Spinal cord (tissue), 10 donors: ENCODE measurements around the gene AP4E1. TPM values are rescaled to one million over a fixed set of nuclear protein-coding genes. Genes with fewer than 3 reads are reported as not detected.
"Not testable (repeated sequence)": the region's sequence is repeated elsewhere in the genome, so short reads cannot be mapped to it uniquely, and the experiment has no call there.

Source experiments
- DNase-seq, 6 donors: peaks; one replicate each; pipeline versions ENCODE4 v3.0.0 to v3.0.0-alpha.2; 2013 to 2015; ENCODE audit warnings: low spot score in 6 of 6, low read depth in 4 of 6
- H3K27ac ChIP-seq: one replicate; pipeline ENCODE4 v1.5.1; 2013; ENCODE audit warnings: low read depth, low read length, control low read depth
- H3K27me3 ChIP-seq: one replicate; pipeline ENCODE4 v1.6.1; 2013; ENCODE audit warnings: low read length; ENCODE audit not compliant: control insufficient read depth, insufficient read depth
- H3K36me3 ChIP-seq: one replicate; pipeline ENCODE4 v1.6.1; 2013; ENCODE audit warnings: low read length; ENCODE audit not compliant: control insufficient read depth, insufficient read depth
- H3K4me1 ChIP-seq: one replicate; pipeline ENCODE4 v1.6.1; 2013; ENCODE audit warnings: low read length; ENCODE audit not compliant: control insufficient read depth, insufficient read depth
- H3K4me3 ChIP-seq: one replicate; pipeline ENCODE4 v1.5.1; 2013; ENCODE audit warnings: low read depth, low read length, control low read depth
- H3K9me3 ChIP-seq: one replicate; pipeline ENCODE4 v1.6.1; 2013; ENCODE audit warnings: low read length; ENCODE audit not compliant: control insufficient read depth, insufficient read depth
- WGBS: methylation state at CpG from one replicate; pipeline ENCODE4 v1.1.5; 2013; ENCODE audit warnings: missing lambda C conversion rate; ENCODE audit not compliant: insufficient coverage; 5-methylcytosine and 5-hydroxymethylcytosine counted together
- long read RNA-seq, 4 donors: transcript quantifications; one replicate each; lab custom pipeline, GENCODE V29; 2026
- polyA plus RNA-seq, 2 donors: library from polyadenylated mRNA; unstranded; fragments of 120-200 nt; gene quantifications; one replicate each; pipeline ENCODE4 v1.2.1, GENCODE V29; 2013; ENCODE audit not compliant: insufficient read length in 2 of 2
- total RNA-seq, 2 donors: library from RNA; depleted of rRNA in 1 of 2; stranded (reverse); fragments of 120-200 nt in 1 of 2; fragments of >200 nt in 1 of 2; gene quantifications; one replicate each; pipeline versions ENCODE4 v1.2.3 to v1.2.4, GENCODE V29; 2013 to 2014
- donor health status: healthy.

The AP4E1 gene
- total RNA-seq (10 to 100 TPM in 1 of 2 donors, 1 to 10 TPM in 1; 7.1 to 16.8 TPM), polyA plus RNA-seq (1 to 10 TPM; 6.4 to 6.8 TPM)
- long read RNA-seq, donor 1: 0 reads
- long read RNA-seq, donor 2: 0 reads
- long read RNA-seq, donor 3: 0 reads
- long read RNA-seq, donor 4: 0 reads

DNA sequence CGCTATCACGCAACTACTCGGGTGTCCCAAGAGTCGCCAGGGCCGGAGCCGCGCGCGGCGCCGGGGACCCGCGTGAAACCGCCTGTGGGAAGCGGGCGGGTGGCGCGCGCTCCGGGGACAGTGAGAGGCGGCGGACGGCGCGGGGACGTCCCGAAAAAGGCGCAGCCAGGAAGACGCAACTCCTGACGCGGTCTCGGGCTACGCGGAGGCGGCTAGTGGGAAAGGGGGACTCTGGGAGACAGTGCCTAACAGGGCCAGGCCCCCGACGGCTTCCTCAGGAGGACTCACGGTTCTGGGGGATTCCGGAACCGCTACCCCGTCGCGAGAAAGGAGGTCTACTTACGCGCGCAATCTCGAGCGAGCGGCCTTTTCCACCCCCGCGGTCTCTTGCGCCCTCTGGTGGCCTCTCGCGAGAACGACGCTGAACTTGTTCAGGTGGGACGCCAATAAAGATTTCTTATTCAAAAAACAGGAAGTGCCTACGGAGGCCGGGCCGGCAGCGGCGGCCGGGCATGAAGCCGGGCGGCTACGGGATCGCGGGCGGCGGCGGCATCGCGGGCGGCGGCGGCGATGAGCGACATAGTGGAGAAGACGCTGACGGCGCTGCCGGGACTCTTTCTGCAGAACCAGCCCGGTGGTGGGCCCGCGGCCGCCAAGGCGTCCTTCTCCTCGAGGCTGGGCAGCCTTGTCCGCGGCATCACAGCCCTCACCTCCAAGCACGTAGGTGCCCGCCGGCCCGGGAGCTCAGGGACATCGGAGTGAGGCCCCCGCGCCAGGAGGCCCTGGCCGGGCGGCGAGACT lies at the start of gene AP4E1:
TSS of gene AP4E1 (plus strand) at position 475 of the 801 bp plus-strand sequence. CDS start at position 571, 96 bp downstream.
- peak within 1 kb of the TSS; percentile 93 for H3K27ac ChIP-seq
- peak; percentile 88 to 98 (median 92) for DNase-seq
- H3K27me3 ChIP-seq: no peaks in the 10 kb centered on the region
- H3K36me3 ChIP-seq: peaks cover 19% of the 10 kb centered on the region
- H3K4me1 ChIP-seq: peaks cover 9% of the 10 kb centered on the region
- WGBS: under 1% methylated on average over 100 of the region's 100 CpGs
- no peaks in the 10 kb centered on the region for H3K9me3 ChIP-seq
- peak within 1 kb of the TSS; percentile 89 for H3K4me3 ChIP-seq

DNA sequence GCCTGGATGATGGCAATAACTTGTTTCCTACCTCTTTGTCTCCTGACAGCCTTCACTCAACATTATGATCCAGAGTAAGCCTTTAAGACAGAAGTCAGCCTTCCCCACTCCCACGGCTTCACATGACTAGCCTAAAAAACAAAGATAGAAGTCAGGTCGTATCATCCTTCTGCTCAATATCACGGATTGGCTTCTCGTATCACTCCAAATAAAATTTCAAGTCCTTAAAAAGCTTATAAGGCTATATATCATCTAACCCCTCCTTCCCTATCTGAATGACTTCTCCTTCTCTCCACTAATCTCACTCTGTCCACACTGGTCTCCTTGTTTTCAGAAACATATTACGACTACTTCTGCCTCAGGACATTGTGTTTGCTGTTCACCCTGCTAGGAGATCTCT lies 47.7 kb upstream of the AP4E1 start:
- H3K4me3 ChIP-seq: no peak overlapping the region
- H3K27ac ChIP-seq: no peak overlapping the region
- 92% methylated on average over 5 of the region's 5 CpGs for WGBS
- no peak for DNase-seq
- no peaks in the 10 kb centered on the region for H3K36me3 ChIP-seq
- no peaks in the 10 kb centered on the region for H3K4me1 ChIP-seq
- H3K27me3 ChIP-seq: no peaks in the 10 kb centered on the region
- H3K9me3 ChIP-seq: no peaks in the 10 kb centered on the region

DNA sequence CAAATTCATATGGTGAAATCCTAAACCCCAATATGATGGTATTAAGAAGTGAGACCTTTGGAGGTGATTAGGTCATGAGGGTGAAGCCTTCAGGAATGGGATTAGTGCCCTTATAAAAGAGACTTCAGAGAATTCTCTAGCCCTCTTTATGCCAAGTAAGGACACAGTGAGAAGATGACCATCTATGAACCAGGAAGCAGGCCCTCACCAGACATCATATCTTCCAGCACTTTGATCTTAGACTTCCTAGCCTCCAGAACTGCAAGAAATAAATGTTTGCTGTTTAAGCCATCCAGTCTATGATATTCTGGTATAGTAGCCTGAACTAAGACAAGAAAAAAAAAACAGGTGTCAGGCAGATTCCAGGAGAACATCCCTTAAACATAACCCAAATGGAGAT lies 45.9 kb upstream of the AP4E1 start:
- Histone ChIP-seq H3K27me3 (no peaks in the 10 kb centered on the region), H3K9me3 (no peaks in the 10 kb centered on the region), H3K36me3 (no peaks in the 10 kb centered on the region), H3K4me1 (no peaks in the 10 kb centered on the region), H3K4me3 (no peak overlapping the region), H3K27ac (no peak overlapping the region)
- DNase-seq: no peak

- no CpG with 5 or more reads among the region's 1 CpG for WGBS
- no peaks in the 10 kb centered on the region for H3K36me3 ChIP-seq
These were observed 43.6 kb upstream of the AP4E1 start for GRCh38 chr15:50864873-50865272.

GRCh38 chr15:50865515-50866353 lies 42.7 kb upstream of the AP4E1 start:
- H3K27ac ChIP-seq: no peak overlapping the region
- no peak overlapping the region for H3K4me3 ChIP-seq
- peak in 1 of 6 donors; percentile 43 for DNase-seq
- no peaks in the 10 kb centered on the region for H3K4me1 ChIP-seq
- no peaks in the 10 kb centered on the region for H3K36me3 ChIP-seq
- 40% methylated on average over 1 of the region's 5 CpGs for WGBS
- H3K9me3 ChIP-seq: no peaks in the 10 kb centered on the region
- no peaks in the 10 kb centered on the region for H3K27me3 ChIP-seq

More at GRCh38 chr15:50864873-50865272, 43.6 kb upstream of the AP4E1 start:
- H3K27ac ChIP-seq: no peak overlapping the region
- H3K27me3 ChIP-seq: no peaks in the 10 kb centered on the region
- no peaks in the 10 kb centered on the region for H3K9me3 ChIP-seq
- no peak for DNase-seq
- H3K4me1 ChIP-seq: no peaks in the 10 kb centered on the region
- no peak overlapping the region for H3K4me3 ChIP-seq

DNA sequence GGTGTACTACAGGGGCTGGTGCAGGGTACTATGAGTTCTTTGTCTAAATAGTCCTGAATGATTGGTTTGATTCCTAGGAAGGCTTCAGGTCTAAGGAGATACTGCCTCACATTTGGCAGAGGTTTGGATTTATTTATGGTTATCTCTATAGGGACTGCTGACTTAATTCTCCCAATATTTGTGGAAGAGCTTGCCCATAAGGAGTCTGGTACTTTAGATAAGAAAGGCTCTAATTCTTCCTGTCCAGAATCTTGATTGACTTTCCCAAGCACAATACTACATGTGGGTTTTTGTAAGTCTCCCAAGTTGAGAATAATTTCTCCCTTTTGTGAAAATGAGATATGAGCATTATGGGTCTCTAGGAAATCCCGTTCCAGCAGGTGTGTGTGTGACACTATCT lies 36.7 kb upstream of the AP4E1 start:
- Histone ChIP-seq H3K9me3 (no peaks in the 10 kb centered on the region), H3K27me3 (no peaks in the 10 kb centered on the region), H3K36me3 (no peaks in the 10 kb centered on the region), H3K4me1 (no peaks in the 10 kb centered on the region), H3K4me3 (no peak overlapping the region), H3K27ac (no peak overlapping the region)
- no peak for DNase-seq
- WGBS: no CpG with 5 or more reads among the region's 1 CpG

- no peaks in the 10 kb centered on the region for H3K27me3 ChIP-seq
- H3K36me3 ChIP-seq: no peaks in the 10 kb centered on the region
- H3K27ac ChIP-seq: no peak overlapping the region
- no peak for DNase-seq
- H3K4me3 ChIP-seq: no peak overlapping the region
- no peaks in the 10 kb centered on the region for H3K4me1 ChIP-seq
- no peaks in the 10 kb centered on the region for H3K9me3 ChIP-seq
- 100% methylated on average over 1 of the region's 3 CpGs for WGBS
These were observed 35.6 kb upstream of the AP4E1 start for GRCh38 chr15:50872832-50873426.

DNA sequence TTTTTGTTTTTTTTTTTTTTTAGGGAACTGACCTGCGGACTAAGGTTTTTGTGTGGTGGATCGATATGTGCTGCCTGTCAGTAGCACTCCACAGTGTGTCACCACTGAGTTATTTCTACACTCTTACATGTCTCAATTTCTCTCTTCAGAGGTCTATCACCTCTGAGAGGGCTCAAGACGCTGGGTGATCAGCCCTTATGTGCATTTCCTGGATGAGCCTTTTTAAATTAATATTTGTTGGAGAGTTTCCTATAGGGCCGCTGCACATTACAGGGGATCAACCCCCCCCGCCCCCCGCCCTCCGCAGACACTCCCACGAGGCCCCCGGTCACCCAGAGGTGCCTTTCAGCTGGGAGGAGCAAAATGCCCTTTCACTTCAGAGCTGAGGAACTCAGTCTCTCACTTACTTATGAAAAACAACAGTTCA lies 34.5 kb upstream of the AP4E1 start:
- Histone ChIP-seq H3K4me3 (no peak overlapping the region), H3K27me3 (no peaks in the 10 kb centered on the region), H3K9me3 (no peaks in the 10 kb centered on the region), H3K27ac (no peak overlapping the region), H3K36me3 (no peaks in the 10 kb centered on the region), H3K4me1 (no peaks in the 10 kb centered on the region)
- WGBS: no CpG with 5 or more reads among the region's 9 CpGs
- DNase-seq: no peak

GRCh38 chr15:50875238-50875637 lies 33.2 kb upstream of the AP4E1 start:
- not testable (repeated sequence) for H3K36me3 ChIP-seq, DNase-seq, H3K9me3 ChIP-seq, H3K4me3 ChIP-seq, H3K4me1 ChIP-seq, H3K27ac ChIP-seq, H3K27me3 ChIP-seq
- WGBS: no CpG with 5 or more reads among the region's 3 CpGs
